ENCODE data around the gene LRMDA. TPM values are rescaled to one million over a fixed set of nuclear protein-coding genes. Genes with fewer than 3 reads are reported as not detected.

The LRMDA gene
- total and polyA plus RNA-seq, 2 of the 8 experiments (the other 6 are each of a cell fraction or from before 2014, with no cell fraction given): 0.86 to 2.8 TPM

- TF ChIP-seq RNF2 (IDR thresholded peaks at IDR 0.05; ENCODE audit: borderline replicate concordance, low read depth, low read length, missing control alignments, poor library complexity, severe bottlenecking) (no peak), EP300 (IDR thresholded peaks at IDR 0.05; ENCODE audit: borderline replicate concordance in 1 of 2, low read depth in 2 of 2, low read length in 2 of 2) (no peak), SAP30 (IDR thresholded peaks at IDR 0.05; ENCODE audit: insufficient read depth, insufficient replicate concordance, low read length) (no peak), KDM4A (IDR thresholded peaks at IDR 0.05; ENCODE audit: low read depth, low read length, severe bottlenecking) (no peak), HDAC2 (IDR thresholded peaks at IDR 0.05; ENCODE audit: borderline replicate concordance in 1 of 2, low read depth in 2 of 2, low read length in 2 of 2) (no peak), CTCF (IDR thresholded peaks at IDR 0.05; ENCODE audit: control extremely low read depth in 1 of 3, insufficient read depth in 1 of 3, low read depth in 1 of 3, low read length in 3 of 3) (no peak)
Observed at GRCh38 chr10:76017026-76017732, 585.8 kb downstream of the LRMDA start (continued).
